Head of caudate nucleus (tissue), 42 donors: ENCODE results near the gene ITFG1.

Experiments
- DNase-seq, 42 donors: peaks; one replicate each; pipeline versions ENCODE4 v3.0.0 to v3.0.0-alpha.2; 2020 to 2021; ENCODE audit warnings: mixed read lengths in 7 of 42
- intact Hi-C: fragments of 100-400 bp; cut with DNase I; formaldehyde crosslinking; loops from one replicate; pipeline ENCODE4 v1.15.0; 2022

The ITFG1 gene

DNA sequence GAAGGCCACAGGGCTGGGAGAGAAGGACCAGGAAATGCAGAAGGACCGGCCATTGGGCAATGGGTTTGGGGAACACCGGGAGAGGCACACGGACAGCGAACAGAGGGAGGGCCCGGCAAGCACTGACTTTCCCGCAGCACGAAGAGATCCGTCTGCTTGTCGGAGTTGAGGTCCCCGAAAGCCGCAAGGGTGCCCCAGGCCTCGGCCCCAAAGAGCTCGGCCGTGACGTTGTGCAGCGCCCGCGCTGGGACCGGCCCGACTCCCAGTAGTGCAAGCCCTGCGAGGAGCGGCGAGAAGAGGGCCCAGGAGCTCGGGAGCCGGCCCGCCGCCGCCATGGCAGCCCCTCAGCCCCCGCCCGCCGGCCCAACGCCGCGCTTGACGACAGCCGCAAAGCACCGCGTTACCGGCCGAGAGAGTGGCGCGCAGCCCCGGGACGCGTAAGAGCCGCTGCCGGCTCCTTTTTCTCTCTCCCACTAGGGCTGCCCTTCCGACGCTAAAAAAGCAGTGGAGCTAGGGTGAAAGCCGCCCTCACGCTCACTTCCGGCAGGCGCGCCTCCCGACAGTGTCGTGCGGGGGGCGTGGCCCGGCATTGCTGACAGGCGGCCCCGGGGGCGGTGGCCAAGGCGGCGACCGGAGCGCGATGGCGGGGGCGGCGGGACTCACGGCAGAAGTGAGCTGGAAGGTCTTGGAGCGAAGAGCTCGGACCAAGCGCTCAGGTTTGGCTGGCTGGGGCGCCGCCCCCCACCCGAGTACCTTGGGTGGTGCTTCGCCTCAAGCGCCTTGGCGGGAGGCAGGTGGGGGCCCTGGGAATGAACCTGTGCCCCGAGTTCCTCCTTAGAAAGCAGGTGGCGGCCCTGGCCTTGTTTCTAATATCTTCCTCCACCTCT, at the start of gene ITFG1, which contains the start of gene PHKB:
Gene ITFG1 (minus strand): TSS at position 353 of the 887 bp plus-strand sequence. CDS start 18 bp downstream, at position 335.
Gene PHKB (plus strand): TSS at position 621 of the 887 bp plus-strand sequence. CDS start 20 bp downstream, at position 641.
- intact Hi-C loops = loop anchor here (10.0 kb wide), 1 partner anchor 146 kb away; no protein-coding TSS in a partner anchor
- peak; percentile 74 to 96 (median 92) for DNase-seq

DNA sequence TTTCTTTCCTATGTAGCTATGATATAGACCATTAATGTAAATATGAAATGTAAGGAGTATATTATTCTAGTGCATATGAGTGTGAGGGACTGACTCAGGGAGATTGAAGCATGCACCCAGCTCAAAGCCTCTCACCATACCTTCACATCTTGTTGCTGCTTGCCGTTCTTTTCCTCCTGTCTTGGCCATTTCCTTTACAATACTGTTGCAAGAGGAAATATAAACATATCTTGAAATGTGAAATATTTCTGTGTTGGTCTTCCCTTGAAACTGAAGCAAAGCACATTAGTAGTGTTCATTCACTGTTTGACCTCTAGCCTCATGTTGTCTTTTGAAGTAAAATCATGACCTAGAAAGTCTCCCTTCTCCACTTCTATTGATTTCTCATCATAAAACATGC, 46.8 kb upstream of the ITFG1 start:
- DNase-seq = no peak
- intact Hi-C loops = no loop called here

DNA sequence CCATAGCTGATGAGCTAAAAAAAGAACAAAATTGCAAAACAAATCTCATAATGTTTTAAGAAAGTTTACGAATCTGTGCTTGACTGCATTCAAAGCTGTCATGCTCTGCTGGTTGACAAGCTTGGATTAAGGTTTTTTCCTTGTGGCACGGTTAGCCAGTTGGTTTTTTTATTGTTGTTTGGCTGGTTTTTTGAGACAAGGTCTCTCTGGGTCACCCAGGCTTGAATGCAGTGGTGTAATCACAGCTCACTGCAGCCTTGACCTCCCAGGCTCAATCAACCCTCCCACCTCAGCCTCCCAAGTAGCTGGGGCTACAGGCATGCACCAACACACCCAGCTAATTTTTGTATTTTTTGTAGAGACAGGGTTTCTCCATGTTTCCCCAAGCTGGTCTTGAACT, 45.9 kb upstream of the ITFG1 start:
- no peak for DNase-seq
- intact Hi-C loops = no loop called here

- intact Hi-C loops = no loop called here
These were observed 43.7 kb upstream of the ITFG1 start for GRCh38 chr16:47504599-47504998.

GRCh38 chr16:47503936-47504335, 43.1 kb upstream of the ITFG1 start:
- no peak for DNase-seq
- intact Hi-C loops = no loop called here

More at GRCh38 chr16:47504599-47504998, 43.7 kb upstream of the ITFG1 start:
- DNase-seq = no peak

DNA sequence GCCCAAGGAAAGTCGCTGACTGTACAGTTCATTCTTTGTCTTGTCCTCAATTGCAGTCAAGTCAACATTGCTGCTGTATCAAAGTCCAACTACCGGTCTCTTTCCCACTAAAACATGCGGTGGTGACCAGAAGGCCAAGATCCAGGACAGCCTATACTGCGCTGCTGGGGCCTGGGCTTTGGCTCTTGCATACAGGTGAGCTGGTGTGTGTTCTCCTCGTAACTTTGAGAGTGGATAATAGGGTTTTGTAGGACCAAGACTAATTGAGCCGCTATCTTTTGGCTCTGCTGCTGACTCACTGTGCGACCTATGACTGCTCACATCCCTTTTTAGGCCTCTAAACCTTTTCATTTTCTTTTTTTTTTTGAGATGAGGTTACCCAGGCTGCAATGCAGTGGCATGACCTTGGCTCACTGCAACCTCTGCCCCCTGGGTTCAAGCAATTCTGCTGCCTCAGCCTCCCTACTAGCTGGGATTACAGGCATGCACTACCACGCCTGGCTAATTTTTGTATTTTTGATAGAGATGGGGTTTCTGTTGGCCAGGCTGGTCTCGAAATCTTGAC, 38.9 kb upstream of the ITFG1 start:
- intact Hi-C loops = no loop called here
- DNase-seq = no peak

- DNase-seq = no peak
- intact Hi-C loops = no loop called here
These were observed 38.3 kb upstream of the ITFG1 start for GRCh38 chr16:47499080-47499699.

- DNase-seq = no peak
- intact Hi-C loops = no loop called here
These were observed 32.8 kb upstream of the ITFG1 start for GRCh38 chr16:47493381-47494337.

DNA sequence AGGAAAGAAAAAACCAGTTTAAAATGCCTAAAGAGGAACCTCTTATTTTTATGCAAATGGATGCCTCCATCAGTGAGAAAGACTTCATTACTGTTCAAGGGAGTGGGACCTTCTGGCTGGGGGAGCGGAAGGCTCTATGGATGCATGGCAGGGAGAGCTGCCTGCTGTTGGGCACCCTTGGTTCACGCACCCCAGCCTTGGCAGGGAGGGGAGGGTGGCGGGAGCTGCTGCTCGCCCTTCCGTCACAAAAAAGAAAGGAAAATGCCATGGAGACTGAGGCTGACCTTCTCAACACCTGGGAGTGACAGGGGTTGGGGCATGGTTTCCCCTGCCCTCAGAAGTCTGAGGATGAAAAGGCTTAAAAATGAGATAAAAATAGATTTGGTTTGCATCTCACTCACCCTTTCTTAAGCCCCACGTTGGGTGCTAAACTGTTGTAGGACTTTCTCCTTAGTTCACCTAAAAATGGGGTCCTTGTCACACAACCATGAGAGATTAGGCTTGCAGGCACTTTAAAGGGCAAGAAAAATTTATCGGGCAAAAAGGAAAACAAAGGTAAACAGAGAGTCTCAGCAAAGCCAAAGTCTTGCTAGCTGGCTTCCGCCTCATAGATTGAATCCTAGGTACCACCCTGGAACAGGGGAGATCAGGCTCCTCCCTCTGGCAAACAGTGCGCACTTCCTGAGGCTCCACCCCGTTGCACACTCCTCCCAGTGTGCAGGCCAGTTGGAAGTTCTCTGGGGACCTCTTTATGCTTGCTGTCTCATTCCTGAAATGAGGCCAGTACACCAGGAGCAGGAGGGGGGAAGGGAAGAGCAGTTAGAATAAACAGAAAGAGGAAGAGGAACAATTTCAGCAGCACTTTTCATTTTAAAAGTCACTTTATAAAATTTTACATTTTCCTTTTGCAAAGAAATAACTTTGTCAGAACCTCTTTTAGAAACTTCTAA, 31.8 kb upstream of the ITFG1 start:
- peak in 37 of 42 donors; percentile 7 to 53 (median 23) for DNase-seq
- intact Hi-C loops = no loop called here

DNA sequence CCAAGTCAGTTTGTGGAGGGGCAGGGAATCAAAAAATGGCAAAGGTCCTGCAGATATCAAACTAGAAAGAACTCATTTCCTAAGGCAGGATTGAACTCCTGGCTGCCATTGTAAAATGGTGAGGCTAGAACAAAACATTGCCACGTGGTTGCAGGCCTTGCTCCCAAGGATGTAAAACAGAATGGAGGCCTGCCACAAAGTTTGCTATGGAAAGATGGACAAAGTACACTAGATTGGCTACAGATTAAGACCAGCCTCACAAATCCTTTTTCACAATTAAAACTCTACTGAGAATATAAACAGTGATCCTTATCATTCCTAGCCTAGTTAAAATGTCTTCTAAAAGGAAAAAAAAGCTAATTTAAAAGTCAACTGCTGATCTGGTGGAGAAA, 31.2 kb upstream of the ITFG1 start:
- no peak for DNase-seq
- intact Hi-C loops = no loop called here

DNA sequence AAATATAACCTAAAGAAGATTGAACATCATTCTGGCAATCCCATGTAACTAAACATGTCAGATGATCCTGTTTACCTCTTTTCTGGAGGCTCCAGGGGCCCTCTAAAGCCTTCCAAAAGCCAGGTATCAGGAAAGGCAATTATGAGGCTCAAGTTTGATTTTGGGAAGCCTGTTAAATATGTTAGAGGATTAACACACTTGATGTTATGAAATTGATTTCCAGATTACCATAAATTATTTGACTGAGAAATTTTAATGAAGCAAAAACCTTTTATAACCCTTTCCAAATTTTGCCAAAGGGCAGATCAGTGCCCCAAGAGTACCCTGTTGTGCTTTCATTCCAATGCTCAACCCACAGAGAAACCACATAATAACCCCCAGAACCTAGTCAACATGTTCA, 29.6 kb upstream of the ITFG1 start:
- DNase-seq = no peak
- intact Hi-C loops = no loop called here

DNA sequence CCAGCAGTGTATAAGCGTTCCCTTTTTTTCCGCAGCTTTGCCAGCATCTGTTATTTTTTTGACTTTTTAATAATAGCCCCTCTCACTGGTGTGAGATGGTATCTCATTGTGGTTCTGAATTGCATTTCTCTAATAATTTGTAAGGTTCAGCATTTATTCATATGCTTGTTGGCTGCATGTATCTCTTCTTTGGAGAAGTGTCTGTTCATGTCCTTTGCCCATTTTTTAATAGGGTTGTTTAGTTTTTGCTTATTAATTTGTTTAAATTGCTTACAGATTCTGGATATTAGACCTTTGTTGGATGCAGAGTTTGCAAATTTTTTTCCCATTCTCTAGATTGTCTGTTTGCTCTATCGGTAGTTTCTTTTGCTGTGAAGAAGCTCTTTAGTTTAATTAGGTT, 27.2 kb upstream of the ITFG1 start:
- DNase-seq = no peak
- intact Hi-C loops = no loop called here

DNA sequence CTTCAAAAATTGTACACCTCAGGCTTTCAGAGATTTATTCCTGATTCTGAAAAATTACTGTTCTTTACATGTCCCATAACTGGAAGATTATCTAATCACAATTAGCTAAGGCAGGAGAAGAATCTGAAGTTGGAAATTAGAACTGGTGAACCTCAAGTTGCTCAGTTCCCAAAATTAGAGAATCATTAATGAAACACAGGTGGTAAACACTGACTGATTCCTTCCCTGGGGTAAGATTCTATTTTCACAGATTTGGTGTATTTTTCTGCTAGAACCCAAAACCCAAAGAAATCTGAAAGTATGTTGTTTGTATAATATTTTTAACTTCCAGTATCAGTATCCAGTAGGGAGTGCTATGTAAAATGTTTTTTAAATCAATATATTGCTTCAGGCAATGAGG, 26.0 kb upstream of the ITFG1 start:
- no peak for DNase-seq
- intact Hi-C loops = no loop called here

- intact Hi-C loops = no loop called here
- no peak for DNase-seq
These were observed 22.8 kb upstream of the ITFG1 start for GRCh38 chr16:47483616-47484015.

DNA sequence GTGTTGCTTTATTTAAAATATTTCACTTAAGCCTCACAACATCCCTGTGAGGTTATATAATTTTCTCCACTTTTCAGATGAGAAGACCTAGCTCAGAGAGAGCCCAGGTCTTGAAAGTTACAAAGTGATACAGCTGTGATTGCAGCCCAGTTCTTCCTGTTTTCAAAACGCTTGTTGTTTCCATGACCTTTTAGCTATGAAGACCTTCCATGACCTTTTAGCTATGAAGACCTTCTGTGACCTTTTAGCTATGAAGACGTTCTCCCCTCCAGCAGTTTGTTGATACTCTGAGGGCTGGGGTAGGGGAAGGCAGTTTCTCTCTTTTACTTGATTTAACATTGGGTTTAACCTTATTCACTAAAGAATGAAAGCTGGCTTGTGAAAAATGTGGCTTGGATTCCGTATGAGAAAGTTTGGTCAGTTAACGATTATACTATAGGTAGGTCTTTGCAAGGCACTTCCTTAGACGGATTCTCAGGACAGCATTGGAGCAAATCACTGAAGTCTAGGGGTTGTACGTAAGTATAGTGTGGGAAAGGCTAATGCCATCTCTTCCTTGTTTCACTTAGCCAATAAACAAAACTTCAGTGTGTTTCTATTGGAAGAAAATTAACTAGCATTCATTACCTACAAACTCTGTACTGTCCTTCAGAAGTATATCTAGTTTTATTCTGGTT, 21.0 kb upstream of the ITFG1 start:
- intact Hi-C loops = no loop called here
- no peak for DNase-seq

GRCh38 chr16:47480410-47480809, 19.5 kb upstream of the ITFG1 start:
- intact Hi-C loops = no loop called here
- DNase-seq = no peak

DNA sequence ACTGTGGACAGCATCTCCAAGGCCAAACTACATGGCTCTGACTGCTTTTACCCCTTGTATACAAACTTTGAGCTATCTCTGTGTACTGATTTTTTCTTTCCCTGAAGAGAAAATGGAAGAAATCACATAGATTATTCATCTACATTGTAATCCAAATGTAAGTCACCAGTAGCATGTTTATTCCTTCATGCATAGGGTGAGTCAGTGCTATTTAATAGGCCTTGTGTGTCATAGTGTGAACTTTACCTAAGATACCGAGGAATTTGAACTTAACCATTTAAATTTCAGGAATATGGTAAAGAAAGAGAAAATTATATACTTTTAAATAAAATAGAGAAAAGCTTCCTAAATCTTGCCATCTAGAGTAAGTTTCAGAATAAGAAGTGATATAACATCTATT, 16.8 kb upstream of the ITFG1 start:
- no peak for DNase-seq
- intact Hi-C loops = no loop called here
